Measurements from ENCODE around the gene DDIT3.
"Not testable (repeated sequence)": the region's sequence is repeated elsewhere in the genome, so short reads cannot be mapped to it uniquely, and the experiment has no call there.

Gene DDIT3

GRCh38 chr12:57525615-57526383, 5.5 kb upstream of the DDIT3 start:
- no peak for DNase-seq (ENCODE audit: low spot score)

GRCh38 chr12:57524814-57525614, 4.7 kb upstream of the DDIT3 start:
- DNase-seq (ENCODE audit: low spot score) = no peak

- peak; percentile 40 for DNase-seq (ENCODE audit: low spot score)
Observed at GRCh38 chr12:57523706-57524614, 3.6 kb upstream of the DDIT3 start.

GRCh38 chr12:57522887-57523705, 2.8 kb upstream of the DDIT3 start:
- DNase-seq (ENCODE audit: low spot score) = peak; percentile 53

GRCh38 chr12:57522011-57522886, 1.9 kb upstream of the DDIT3 start, which contains the start of gene MBD6:
Gene MBD6 (plus strand): TSS chr12:57522824. CDS start chr12:57524304, 1,480 bp downstream.
- DNase-seq (ENCODE audit: low spot score) = peak; percentile 95

GRCh38 chr12:57521525-57522010, 1.3 kb upstream of the DDIT3 start:
- no peak for DNase-seq (ENCODE audit: low spot score)

- no peak for DNase-seq (ENCODE audit: low spot score)
Observed at GRCh38 chr12:57519796-57520052, 590 bp downstream of the DDIT3 start.

GRCh38 chr12:57518920-57519795, 1.2 kb downstream of the DDIT3 start:
- DNase-seq (ENCODE audit: low spot score) = peak; percentile 82

- DNase-seq (ENCODE audit: low spot score) = no peak
Observed at GRCh38 chr12:57518176-57518919, 2.0 kb downstream of the DDIT3 start.

GRCh38 chr12:57517718-57518117, 2.6 kb downstream of the DDIT3 start:
- DNase-seq (ENCODE audit: low spot score) = not testable (repeated sequence)

- DNase-seq (ENCODE audit: low spot score) = no peak
Observed at GRCh38 chr12:57517187-57517586, 3.1 kb downstream of the DDIT3 start.

GRCh38 chr12:57516617-57517153, 3.6 kb downstream of the DDIT3 start:
- DNase-seq (ENCODE audit: low spot score) = no peak

GRCh38 chr12:57515934-57516541, 4.3 kb downstream of the DDIT3 start:
- DNase-seq (ENCODE audit: low spot score) = no peak

GRCh38 chr12:57515408-57515933, 4.8 kb downstream of the DDIT3 start:
- DNase-seq (ENCODE audit: low spot score) = no peak

- no peak for DNase-seq (ENCODE audit: low spot score)
Observed at GRCh38 chr12:57514720-57515407, 5.5 kb downstream of the DDIT3 start.

- DNase-seq (ENCODE audit: low spot score) = not testable (repeated sequence)
Observed at GRCh38 chr12:57514246-57514645, 6.1 kb downstream of the DDIT3 start.

GRCh38 chr12:57513677-57514076, 6.6 kb downstream of the DDIT3 start:
- not testable (repeated sequence) for DNase-seq (ENCODE audit: low spot score)

Data from NAMALWA (cell line).